ENCODE data around the gene RETREG1.
"Not testable (repeated sequence)": the region's sequence is repeated elsewhere in the genome, so short reads cannot be mapped to it uniquely, and the experiment has no call there.

Gene RETREG1

DNA sequence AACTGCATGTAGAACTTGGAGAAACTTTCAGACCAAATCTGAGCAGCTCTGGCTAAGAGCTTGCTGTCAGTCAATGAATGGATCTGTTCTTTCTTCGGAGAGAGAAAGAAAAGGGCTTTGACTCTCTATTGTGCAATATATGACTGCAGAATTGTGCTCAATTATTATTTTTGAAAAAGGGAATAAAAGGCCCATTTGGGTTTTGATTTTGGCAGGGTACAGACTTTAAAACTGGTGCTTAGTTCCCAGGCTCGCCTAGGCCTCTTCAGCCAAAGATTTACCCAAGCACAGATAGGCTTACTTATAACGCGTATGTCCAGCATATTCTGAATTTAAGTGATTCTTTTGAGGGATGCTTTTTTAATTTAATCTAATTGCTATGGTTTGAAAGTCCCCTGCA, 59.3 kb downstream of the RETREG1 start:
- no peak for DNase-seq (ENCODE audit: low read depth in 2 of 3, low spot score in 2 of 3)

DNA sequence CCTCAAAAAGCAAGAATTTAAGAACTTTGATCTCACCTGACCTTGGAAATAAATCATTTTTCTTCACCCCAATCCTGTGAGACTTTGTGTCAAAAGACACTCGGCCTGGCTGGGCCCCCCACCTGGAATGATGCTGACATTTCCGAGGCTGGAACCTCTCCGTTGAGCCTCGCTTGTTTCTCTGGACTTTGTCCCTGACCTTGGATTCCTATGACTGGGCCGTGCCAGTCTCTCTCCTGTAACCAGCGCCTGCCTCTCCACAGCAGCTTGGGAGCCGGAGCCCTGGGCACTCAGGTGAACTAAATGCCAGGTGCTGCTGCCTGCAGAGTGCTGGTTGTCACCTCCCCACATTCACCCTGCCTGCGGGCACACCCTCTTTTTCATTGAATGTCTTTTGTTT, 62.7 kb downstream of the RETREG1 start:
- no peak for DNase-seq (ENCODE audit: low read depth in 2 of 3, low spot score in 2 of 3)

DNA sequence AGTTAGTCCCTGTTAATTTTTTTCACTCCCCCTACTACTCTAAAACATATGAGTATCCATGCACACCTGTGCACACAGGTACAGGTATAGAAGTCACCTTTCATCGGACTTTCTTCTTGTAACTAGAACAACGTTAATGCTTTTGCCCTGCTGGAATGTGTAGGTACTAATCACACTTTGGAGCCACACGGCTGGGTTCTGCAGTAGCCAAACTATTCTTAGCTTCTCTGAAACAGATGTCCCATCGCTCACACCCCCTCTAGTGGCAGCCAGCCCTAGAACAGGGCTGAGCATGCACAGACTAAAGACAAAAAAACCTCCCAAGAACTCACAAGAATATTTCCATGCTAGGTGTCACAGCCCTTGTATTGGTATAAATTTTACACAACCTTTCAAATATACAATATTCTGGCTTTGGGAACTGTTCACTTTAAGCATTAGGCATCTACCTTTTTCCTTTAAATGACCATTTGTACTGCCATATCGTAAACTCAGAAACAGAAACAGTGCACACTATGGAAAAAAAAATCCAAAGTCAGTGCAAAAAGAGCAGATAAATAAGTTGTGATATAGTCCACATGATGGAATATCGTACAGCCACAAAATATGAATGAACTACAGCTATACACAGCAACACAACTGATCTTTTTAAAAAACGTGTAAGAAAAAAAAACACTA, 64.0 kb downstream of the RETREG1 start:
- DNase-seq (ENCODE audit: low read depth in 2 of 3, low spot score in 2 of 3): peak in 1 of 3 experiments; percentile 7

DNA sequence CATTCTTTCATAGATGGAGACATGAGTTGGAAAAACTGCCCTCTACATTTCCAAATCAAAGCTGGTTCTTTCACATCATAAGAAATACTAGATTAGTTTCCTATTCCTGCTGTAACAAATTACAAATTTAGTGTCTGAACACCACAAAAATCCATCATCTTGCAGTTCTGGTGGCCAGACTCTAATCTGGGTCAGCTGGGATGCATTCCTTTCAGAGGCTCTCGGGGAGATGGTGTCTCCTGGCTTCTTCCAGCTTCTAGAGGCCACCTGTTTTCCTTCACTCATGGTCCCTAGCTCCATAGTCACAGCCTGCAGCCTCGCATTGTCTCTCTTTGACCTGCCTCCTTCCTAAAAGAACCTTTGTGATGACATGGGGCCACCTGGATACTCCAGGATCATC, 65.2 kb downstream of the RETREG1 start:
- DNase-seq (ENCODE audit: low read depth in 2 of 3, low spot score in 2 of 3): no peak

DNA sequence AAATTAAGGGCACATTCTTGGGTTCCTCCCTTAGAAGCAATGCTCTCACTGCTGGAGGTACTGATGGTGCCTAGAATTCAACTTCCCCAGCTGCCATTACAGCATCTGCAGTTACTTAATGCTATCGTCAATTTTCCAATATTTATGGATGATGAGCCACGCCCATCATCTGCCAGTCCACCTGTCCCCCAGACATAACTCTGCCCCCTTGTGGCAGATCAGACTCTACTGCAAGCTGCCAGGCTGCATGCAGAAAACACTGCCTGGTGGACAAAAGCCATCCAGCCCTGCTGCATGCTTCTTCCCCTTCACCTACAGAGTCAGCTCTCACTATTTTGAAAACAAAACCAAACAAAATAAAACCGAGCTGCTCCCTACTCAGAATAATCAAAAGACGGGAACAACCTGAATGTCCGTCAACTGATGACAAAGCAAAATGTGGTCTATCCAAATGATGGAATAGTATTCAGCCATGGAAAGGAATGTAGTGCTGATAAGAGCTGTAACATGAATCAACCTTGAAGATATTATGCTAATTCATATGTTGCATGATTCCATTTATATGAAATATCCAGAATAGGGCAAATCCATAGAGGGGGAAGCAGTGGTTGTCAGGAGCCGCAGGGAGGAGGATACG, 66.4 kb downstream of the RETREG1 start:
- peak in 1 of 3 experiments; percentile 6 for DNase-seq (ENCODE audit: low read depth in 2 of 3, low spot score in 2 of 3)

DNA sequence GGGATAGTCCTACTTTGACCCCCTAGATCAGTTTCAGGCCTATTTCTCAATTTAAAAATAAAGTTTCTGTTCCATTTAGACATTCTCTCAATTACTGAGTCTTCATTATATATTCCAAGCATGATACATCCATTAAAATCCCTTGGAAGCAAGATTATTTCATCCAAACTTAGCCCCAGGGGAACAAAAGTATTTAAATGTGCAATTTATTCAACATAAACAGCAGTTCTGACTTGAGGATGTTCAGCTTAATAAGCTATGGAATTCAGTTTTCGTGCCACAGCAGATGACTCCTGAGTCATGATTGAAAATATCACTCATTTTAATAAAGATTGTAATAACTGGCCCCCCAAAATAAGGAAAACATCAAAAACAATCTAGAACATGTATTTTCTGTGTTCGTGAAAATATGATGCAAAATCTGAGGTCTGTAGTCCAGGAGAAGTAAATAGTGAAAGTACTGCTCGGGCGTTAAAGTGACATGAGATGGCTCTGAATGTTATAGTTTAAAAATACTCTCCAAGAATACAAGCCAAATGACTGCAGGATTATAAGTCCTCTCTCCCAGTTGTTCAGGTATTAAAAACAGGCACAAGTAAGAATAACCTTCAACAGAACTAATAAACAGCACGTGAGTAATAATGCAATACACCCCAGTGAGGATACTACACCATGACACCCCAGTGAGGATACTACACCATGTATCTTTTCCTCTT, 67.1 kb downstream of the RETREG1 start:
- no peak for DNase-seq (ENCODE audit: low read depth in 2 of 3, low spot score in 2 of 3)

DNA sequence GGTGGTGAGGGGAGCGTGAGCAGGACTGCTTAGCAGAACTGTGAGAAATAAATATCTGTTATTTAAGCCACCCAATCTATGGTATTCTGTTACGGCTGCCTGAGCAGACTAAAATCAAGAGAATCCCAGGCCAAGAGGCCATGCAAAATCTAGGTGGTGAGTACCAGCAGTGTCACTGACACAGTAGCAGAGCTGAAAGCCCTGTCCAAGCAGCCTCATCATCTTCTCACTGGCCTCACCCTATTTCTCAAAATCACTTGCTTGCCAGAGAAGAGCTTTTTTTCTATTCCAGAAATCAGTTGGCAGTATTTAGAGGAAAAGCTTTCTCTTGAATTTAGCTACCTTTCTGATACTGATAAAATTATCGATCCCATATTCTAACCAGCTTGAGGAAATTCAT, 68.0 kb downstream of the RETREG1 start:
- no peak for DNase-seq (ENCODE audit: low read depth in 2 of 3, low spot score in 2 of 3)

DNA sequence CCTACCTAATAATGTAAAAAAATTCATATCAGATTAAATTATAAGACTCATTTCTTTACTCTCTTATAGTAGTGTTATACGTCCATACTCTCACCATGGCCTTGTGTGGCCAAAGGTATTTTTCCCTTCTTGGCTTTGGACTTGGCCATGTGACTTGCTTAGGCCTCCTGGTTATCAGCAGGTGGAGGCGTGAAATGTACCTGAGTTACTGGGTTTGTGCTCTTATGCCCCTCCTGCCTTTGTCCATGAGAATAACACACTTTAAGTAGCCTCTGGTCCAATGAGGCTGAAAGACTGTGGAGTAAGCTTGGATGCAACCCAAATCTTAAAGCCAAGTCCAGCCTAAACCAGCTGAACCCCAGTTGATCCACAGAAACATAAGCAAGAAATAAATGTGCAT, 68.7 kb downstream of the RETREG1 start:
- DNase-seq (ENCODE audit: low read depth in 2 of 3, low spot score in 2 of 3): no peak

DNA sequence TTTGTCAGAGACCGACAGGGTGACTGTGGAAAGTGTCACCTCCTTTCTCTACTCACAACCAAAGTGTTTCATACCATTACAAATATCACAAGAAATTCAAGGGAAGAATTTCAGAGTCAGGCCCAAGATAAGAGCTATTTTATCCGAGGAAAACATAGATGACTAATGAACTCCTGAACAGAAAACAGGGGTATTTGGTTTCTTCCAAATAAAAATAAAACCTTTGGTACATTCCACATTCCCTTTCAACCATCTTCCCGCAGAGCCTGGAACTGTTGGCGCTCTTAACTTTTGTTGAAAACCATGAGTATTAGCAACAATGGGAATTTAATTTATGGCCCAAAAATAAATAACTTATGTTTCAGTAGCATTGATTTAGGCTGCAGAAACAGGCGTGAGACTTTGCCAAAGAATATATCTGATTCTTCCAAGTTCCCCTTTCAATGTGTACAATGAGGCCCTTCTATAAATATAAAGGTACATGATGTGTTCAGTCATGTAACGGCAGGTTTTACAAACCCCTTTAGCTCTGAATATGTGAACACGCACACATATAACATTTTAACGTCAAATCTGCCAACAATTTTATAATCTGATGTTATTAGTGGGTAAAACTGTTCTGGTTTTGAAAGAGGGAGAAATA, 69.5 kb downstream of the RETREG1 start:
- no peak for DNase-seq (ENCODE audit: low read depth in 2 of 3, low spot score in 2 of 3)

DNA sequence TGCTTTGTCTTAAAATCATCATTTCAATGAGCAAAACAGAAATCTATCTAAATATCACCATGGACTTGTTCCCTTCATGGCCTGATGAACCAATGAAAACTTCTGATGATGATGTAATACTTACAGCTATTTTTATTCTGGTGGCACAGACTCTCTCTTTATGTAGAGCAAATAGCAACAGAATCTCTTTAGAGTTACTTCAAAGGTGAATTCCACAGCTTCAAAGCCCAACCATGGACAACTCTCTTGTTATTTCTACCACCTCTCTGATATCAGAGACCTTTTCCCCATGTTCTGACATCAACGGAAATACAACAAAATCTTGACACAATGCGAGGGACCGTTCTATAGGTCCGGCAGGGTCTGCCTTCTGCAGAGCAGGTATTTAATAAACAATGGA, 70.1 kb downstream of the RETREG1 start:
- no peak for DNase-seq (ENCODE audit: low read depth in 2 of 3, low spot score in 2 of 3)

DNA sequence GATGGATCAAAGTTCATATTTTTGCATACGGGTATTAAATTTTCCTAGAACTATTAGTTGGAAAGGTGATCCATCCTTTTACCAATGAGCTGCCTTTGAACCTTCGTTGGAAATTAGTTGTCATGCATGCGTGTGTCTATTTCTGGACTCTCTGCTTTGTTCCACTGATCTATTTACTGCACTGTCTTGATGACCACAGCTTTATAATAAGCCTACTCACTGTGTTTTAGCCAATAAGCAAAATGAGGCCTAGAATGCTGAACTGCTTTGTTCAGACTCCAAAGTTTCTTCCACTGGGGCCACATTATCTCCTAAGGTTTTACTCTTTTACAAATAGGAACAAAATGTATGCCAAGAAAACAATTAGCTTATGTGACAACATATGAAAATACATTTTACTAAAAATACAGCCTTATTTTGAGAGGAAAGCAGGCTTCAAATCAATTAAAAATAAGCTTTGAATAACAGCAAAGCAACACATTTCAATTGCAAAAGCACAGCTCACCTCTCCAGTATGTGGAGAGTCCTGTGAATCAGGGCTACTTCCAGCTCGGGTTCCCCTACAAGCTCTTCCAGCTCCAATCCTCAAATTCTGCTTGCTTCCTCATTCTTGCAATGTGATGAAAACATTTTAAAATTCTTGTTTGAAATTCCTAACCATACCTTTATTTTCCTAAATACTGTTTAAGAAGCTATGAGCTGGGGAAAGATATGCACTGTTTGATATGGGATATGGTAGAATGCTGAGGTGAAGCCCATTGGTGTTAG, 72.0 kb downstream of the RETREG1 start:
- DNase-seq (ENCODE audit: low read depth in 2 of 3, low spot score in 2 of 3): no peak

DNA sequence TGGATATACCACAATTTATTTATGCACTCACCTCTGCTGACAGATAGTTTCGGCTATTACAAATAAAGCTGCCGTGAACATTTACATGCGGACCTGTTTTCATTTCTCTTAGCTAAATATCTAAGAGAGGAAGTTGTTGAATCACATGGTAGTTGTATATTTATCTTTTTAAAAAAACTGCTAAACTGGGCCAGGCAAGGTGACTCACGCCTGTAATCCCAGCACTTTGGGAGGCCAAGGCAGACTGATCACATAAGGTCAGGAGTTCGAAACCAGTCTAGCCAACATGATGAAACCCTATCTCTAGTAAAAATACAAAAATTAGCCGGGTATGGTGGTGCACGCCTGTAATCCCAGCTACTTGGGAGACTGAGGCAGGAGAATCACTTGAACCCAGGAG, 73.6 kb downstream of the RETREG1 start:
- DNase-seq (ENCODE audit: low read depth in 2 of 3, low spot score in 2 of 3): not testable (repeated sequence)

DNA sequence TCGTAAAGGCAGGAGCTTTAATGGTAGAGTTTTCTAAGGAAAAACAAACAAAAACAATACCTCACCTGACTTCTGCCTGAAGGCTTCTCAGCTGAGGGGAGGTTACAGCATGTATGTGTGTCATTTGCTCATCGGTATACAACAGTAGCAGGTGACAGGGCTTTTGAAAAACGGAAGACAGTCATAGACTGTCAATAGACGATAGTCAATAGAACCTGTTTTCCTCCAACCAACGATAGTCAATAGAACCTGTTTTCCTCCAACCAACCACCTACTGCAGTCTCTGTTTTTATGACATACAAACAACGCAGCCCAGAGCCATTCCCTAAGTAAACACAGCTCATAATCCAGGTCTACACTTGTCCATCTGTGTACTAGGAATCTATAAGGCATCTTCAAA, 74.6 kb downstream of the RETREG1 start:
- no peak for DNase-seq (ENCODE audit: low read depth in 2 of 3, low spot score in 2 of 3)

DNA sequence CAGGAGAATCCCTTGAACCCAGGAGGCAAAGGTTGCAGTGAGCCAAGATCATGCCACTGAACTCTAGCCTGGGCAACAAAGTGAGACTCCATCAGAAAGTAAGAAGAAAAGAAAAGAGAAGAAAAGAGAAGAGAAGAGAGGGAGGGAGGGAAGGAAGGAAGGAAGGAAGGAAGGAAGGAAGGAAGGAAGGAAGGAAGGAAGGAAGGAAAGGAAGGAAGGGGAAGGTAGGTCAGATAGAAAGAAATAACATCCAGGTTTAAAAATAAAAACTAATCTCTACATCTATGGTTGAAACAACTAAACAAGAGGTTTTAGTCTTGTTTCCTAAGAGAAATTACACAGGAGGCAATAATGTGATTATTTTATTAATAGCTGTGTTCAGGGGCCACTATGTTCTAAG, 75.2 kb downstream of the RETREG1 start:
- not testable (repeated sequence) for DNase-seq (ENCODE audit: low read depth in 2 of 3, low spot score in 2 of 3)

DNA sequence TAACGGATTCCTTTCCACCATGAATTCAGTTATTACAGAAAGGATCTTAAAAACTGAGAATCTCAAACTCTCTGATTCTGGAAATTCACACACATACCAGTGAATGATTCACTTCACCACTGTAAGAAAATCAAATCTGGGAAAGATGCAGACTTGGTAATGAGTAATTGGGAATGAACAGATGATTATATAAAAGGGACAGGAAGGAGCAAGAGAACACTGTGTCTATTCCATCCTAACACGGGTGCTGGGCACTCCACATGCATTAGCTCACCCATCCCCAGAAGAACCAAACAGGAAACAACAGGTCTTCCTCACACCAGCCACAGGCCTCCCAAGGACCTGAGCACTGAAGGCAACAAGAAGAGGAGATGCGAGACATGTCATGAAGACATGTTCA, 76.4 kb downstream of the RETREG1 start:
- DNase-seq (ENCODE audit: low read depth in 2 of 3, low spot score in 2 of 3): no peak

DNA sequence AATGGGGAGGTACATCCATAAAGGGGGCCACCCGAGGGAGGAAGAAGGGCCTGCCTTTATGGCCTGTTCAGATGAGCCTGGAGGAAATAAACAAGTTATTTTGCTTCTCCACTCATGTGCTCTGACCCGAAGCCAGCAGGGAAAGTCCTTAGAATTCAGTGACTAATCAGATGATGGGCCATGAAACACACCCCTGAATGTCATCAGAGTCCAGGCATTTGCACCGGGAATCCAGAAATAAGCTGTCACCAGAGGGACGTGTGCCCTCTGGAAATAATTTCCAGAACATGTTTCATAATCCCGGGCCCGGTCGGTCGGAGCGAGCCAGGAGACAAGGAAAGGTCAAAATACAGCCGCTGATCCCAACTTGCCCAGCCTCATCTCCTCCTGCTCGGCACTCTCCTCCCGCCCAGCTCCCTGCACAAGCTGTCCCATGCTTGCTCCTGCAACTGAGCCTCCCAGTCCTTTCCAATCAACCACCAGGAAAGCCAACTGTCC, 77.6 kb downstream of the RETREG1 start:
- no peak for DNase-seq (ENCODE audit: low read depth in 2 of 3, low spot score in 2 of 3)

DNA sequence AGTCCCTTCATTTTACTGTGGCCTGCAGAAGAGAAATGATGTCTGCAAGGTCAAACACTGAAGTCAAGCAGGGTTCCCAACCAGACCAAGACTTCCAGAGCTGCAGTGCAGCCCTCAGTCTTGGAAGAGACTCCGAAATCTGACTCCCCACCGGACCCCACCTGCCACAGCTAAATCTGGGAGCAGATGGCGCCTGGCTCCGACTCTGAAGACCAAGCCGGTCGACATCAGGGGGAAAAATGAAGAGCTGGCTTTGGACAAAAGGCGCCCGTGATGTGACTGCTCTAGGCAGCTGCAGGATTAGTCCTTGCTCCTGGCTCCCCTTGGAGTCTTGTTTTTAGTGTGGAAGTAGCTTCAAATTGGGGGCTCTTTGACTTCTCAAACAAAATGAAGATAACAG, 78.8 kb downstream of the RETREG1 start:
- DNase-seq (ENCODE audit: low read depth in 2 of 3, low spot score in 2 of 3): no peak

DNA sequence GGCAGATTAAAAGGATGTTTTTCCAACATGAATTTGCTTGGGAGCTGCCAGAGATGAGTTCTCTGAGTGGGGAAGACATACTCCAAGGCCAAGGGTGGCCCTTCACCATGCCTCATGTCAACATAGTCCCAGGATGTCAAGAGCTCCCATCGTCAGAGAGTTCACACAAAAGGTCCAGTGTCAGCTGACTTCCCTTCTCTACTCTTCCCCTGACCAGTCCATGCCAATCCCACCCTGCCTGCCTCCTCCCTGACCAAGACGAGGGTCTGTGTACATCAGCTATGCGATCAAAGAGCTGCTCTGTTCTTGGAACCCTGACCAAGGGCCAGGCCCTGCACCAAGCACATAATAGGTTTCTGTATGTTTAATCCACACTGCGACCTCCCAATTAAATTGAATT, 80.0 kb downstream of the RETREG1 start:
- no peak for DNase-seq (ENCODE audit: low read depth in 2 of 3, low spot score in 2 of 3)

DNA sequence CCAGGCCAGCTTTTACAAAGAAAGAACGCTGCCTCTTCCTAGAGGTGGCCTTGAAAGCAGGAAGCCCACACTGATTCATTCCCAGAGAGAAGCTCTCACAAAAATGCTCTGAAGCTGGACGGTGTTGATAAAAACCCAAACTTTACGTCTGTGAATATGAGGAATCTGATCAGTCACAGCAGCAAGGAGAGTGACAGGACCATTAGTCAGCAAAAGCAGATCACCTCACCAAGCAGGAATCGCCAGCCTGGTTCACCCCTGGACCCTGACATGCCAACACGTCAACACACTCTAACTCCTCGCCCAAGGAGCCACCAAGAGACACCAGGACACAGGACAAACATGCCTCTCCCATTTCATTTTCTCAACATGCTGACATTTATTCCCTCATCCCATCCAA, 80.6 kb downstream of the RETREG1 start:
- no peak for DNase-seq (ENCODE audit: low read depth in 2 of 3, low spot score in 2 of 3)

DNA sequence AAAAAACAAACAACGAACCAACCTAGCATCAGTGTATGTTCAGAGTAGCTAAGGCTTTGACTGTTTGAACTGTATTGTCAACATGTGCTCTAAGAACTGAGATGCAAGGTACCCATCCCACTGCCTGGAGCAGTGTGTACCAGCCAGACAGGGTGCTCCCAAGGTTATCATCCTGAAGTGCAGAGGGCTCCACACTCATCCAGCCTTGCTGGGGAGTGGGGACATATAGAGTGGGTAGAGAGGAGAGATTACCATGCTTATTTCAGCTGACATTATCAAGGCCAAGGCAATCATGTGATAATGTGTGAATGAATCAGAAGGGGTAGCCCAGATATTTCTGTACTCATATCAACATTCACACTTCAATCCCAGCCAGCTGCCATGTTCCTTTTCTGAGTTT, 82.5 kb downstream of the RETREG1 start:
- no peak for DNase-seq (ENCODE audit: low read depth in 2 of 3, low spot score in 2 of 3)

DNA sequence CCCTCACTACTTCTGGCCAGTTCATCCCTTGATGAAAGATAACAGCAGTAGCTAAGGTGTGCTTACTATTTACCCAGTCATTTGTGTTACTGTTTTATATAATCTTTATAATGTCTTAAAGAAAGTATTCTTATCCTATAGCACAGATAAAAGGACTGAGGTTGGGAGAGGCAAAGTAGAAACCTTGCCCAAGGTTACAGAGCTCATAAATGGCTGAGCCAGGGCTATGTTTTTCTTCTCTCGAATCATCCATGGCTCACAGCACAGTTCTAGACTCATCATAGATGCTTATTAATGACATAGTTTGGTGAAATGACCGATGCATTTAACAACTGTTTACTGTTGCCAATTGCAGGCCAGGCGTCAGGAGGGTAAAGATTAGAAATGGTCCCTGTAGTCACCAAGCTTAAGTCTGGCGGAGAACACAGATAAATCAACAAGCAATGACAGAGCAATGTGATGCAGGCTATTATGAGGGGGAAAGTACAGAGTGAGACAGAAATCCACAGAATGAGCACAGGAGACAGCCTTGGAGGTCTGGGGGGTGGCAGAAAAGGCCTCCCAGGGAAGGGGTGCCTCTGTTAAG, 85.6 kb downstream of the RETREG1 start:
- DNase-seq (ENCODE audit: low read depth in 2 of 3, low spot score in 2 of 3): no peak
